Spleen (tissue), 7 donors: Measurements from ENCODE around the gene INVS.

Experiments
- CTCF ChIP-seq, 11 experiments: fragments of 200-600 bp in 7 of 11; fragments of 450-650 bp in 4 of 11; sonication (generic) in 4 of 11; IDR thresholded peaks in 8 of 11; conservative IDR thresholded peaks in 3 of 11; 1 replicate in 7 of 11; 2 replicates in 4 of 11; pipeline versions ENCODE4 v1.4.0 to v1.8.0; 2016 to 2021; ENCODE audit warnings: antibody characterized with exemption in 11 of 11, inconsistent platforms in 4 of 11, mild to moderate bottlenecking in 1 of 11
- POLR2A ChIP-seq, 3 donors: fragments of 450-650 bp; IDR thresholded peaks; one replicate each; pipeline ENCODE4 v1.5.1; 2017; ENCODE audit warnings: antibody characterized with exemption in 3 of 3, mild to moderate bottlenecking in 1 of 3
- POLR2AphosphoS5 ChIP-seq, 3 donors: sonication (generic); formaldehyde crosslinking; IDR thresholded peaks; one replicate each; pipeline ENCODE4 v1.5.1; 2017; ENCODE audit warnings: antibody characterized with exemption in 3 of 3
- donor health status: DM: no; HTN: no; CAD: no; lungs with moderate emphysema.
- donor health status: DM: no; HTN: no; CAD: no.
- donor health status: DM: no; HTN: no; CAD: no.

- no peak for TF ChIP-seq POLR2A (IDR thresholded peaks at IDR 0.05)
- no peak for TF ChIP-seq CTCF (IDR thresholded peaks at IDR 0.05 in 8 of 11, conservative IDR thresholded peaks at IDR 0.05 in 3 of 11)
- no peak for TF ChIP-seq POLR2AphosphoS5 (IDR thresholded peaks at IDR 0.05)
These were observed 40.1 kb upstream of the INVS start for GRCh38 chr9:100058699-100059579.
